Gastroesophageal sphincter (tissue), 4 donors: ENCODE data around the gene CWF19L1. TPM values are rescaled to one million over a fixed set of nuclear protein-coding genes. Genes with fewer than 3 reads are reported as not detected.
"Not testable (repeated sequence)": the region's sequence is repeated elsewhere in the genome, so short reads cannot be mapped to it uniquely, and the experiment has no call there.

ENCODE experiments used
- ATAC-seq: fragments of 150-250 bp; one replicate; pipeline ENCODE4 v1.9.1; 2016; ENCODE audit warnings: mild to moderate bottlenecking, moderate library complexity
- H3K27ac ChIP-seq, 4 donors: fragments of 200-600 bp; sonication (generic) in 3 of 4; 1 replicate in 3 of 4; 2 replicates in 1 of 4; pipeline ENCODE4 v1.5.1; 2016 to 2019
- H3K27me3 ChIP-seq: fragments of 200-600 bp; sonication (generic); one replicate; pipeline ENCODE4 v1.5.1; 2019
- H3K36me3 ChIP-seq, 2 donors: fragments of 200-600 bp; sonication (generic); one replicate each; pipeline ENCODE4 v1.5.1; 2019; ENCODE audit warnings: control low read depth in 1 of 2
- H3K4me1 ChIP-seq, 3 donors: fragments of 200-600 bp; sonication (generic); 1 replicate in 2 of 3; 2 replicates in 1 of 3; pipeline ENCODE4 v1.5.1; 2016 to 2019; ENCODE audit warnings: control low read depth in 2 of 3
- H3K4me3 ChIP-seq, 2 donors: fragments of 200-600 bp; sonication (generic); one replicate each; pipeline ENCODE4 v1.5.1; 2019; ENCODE audit warnings: mild to moderate bottlenecking in 1 of 2, moderate library complexity in 1 of 2
- H3K9me3 ChIP-seq, 3 donors: fragments of 200-600 bp; sonication (generic); one replicate each; pipeline ENCODE4 v1.5.1; 2017 to 2019; ENCODE audit warnings: control low read depth in 2 of 3
- CTCF ChIP-seq, 4 experiments: fragments of 200-600 bp in 2 of 4; fragments of 450-650 bp in 2 of 4; sonication (generic) in 1 of 4; IDR thresholded peaks; one replicate each; pipeline ENCODE4 v1.5.1; 2017 to 2019; ENCODE audit warnings: antibody characterized with exemption in 4 of 4, mild to moderate bottlenecking in 2 of 4, moderate library complexity in 2 of 4
- EP300 ChIP-seq: sonication (generic); formaldehyde crosslinking; IDR thresholded peaks from one replicate; pipeline ENCODE4 v1.6.1; 2017; ENCODE audit warnings: antibody characterized with exemption, mild to moderate bottlenecking
- POLR2A ChIP-seq, 2 donors: fragments of 450-650 bp; IDR thresholded peaks; one replicate each; pipeline ENCODE4 v1.6.1; 2017; ENCODE audit warnings: antibody characterized with exemption in 2 of 2, mild to moderate bottlenecking in 2 of 2, moderate library complexity in 1 of 2
- POLR2AphosphoS5 ChIP-seq: sonication (generic); formaldehyde crosslinking; IDR thresholded peaks from one replicate; pipeline ENCODE4 v1.6.1; 2017; ENCODE audit warnings: antibody characterized with exemption
- WGBS, 2 donors: methylation state at CpG; one replicate each; pipeline ENCODE4 v1.1.5; 2018; ENCODE audit warnings: low coverage in 1 of 2; 5-methylcytosine and 5-hydroxymethylcytosine counted together
- total RNA-seq, 4 donors: library from RNA; depleted of rRNA; stranded (reverse); fragments of >200 nt; gene quantifications; one replicate each; pipeline ENCODE4 v1.1.0, GENCODE V29; 2016

The CWF19L1 gene
- total RNA-seq, 4 donors from 2014 or later = 9.3 to 20.7 (median 15.8) TPM

GRCh38 chr10:100286051-100287033 is 18.9 kb upstream of the CWF19L1 start, which contains the start of gene BLOC1S2:
TSS of gene BLOC1S2 (minus strand) at chr10:100286680. CDS start at chr10:100286659, 21 bp downstream.
- Histone ChIP-seq H3K36me3 (peaks cover 0 to 16% of the 10 kb centered on the region in 2 donors), H3K4me3 (peak within 1 kb of the TSS; percentile 62 to 93), H3K4me1 (peaks cover 0 to 46% (median 8%) of the 10 kb centered on the region in 3 donors), H3K27ac (peak within 1 kb of the TSS; percentile 84 to 99 (median 96)), H3K27me3 (no peaks in the 10 kb centered on the region), H3K9me3 (no peaks in the 10 kb centered on the region)
- TF ChIP-seq POLR2AphosphoS5 (peak; percentile 79), EP300 (no peak), POLR2A (IDR thresholded peaks at IDR 0.05) (peak; percentile 80 to 88), CTCF (IDR thresholded peaks at IDR 0.05) (peak in 2 of 4 experiments; percentile 35 to 51)
- peak; percentile 97 for ATAC-seq
- WGBS, 2 donors = 0 to 5% methylated on average over 11 to 20 of the region's 63 CpGs

DNA sequence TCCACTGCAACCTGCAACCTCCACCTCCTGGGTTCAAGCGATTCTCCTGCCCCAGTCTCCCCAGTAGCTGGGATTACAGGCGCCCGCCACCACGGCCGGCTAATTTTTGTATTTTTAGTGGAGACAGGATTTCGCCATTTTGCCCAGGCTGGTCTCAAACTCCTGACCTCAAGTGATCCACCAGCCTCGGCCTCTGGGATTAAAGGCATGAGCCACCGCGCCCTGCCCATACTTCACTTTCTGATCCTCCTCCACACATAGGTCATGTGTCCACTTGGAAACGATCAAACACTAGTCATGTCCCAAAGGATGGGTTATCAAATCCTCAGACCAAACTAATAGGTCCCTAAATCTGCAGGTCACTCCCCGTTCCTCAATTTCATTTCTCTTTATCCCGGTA is 17.9 kb upstream of the CWF19L1 start:
- H3K36me3 ChIP-seq = peaks cover under 1 to 26% of the 10 kb centered on the region in 2 donors
- peak overlapping the region; percentile 84 to 99 (median 96) for H3K27ac ChIP-seq
- H3K9me3 ChIP-seq, ATAC-seq, H3K27me3 ChIP-seq: not testable (repeated sequence)
- peak overlapping the region in 1 of 2 donors; percentile 93 for H3K4me3 ChIP-seq
- peaks cover 0 to 46% (median 8%) of the 10 kb centered on the region in 3 donors for H3K4me1 ChIP-seq
- 60 to 79% methylated on average over 6 of the region's 12 CpGs for WGBS, 2 donors

GRCh38 chr10:100282907-100283306 is 15.5 kb upstream of the CWF19L1 start:
- Histone ChIP-seq H3K27ac (no peak overlapping the region), H3K9me3 (no peaks in the 10 kb centered on the region), H3K4me1 (peaks cover 0 to 46% (median 8%) of the 10 kb centered on the region in 3 donors), H3K27me3 (no peaks in the 10 kb centered on the region), H3K36me3 (peaks cover 7 to 44% of the 10 kb centered on the region in 2 donors), H3K4me3 (no peak overlapping the region)
- TF ChIP-seq POLR2AphosphoS5 (no peak), POLR2A (IDR thresholded peaks at IDR 0.05) (no peak), EP300 (no peak), CTCF (IDR thresholded peaks at IDR 0.05) (no peak)
- 92 to 95% methylated on average over 3 of the region's 3 CpGs for WGBS, 2 donors
- ATAC-seq = no peak

- not testable (repeated sequence) for H3K4me1 ChIP-seq, H3K27me3 ChIP-seq, ATAC-seq, H3K9me3 ChIP-seq, H3K4me3 ChIP-seq, H3K27ac ChIP-seq
- WGBS, 2 donors = no CpG with 5 or more reads among the region's 31 CpGs
- peaks cover 12 to 55% of the 10 kb centered on the region in 2 donors for H3K36me3 ChIP-seq
These were observed 9.5 kb upstream of the CWF19L1 start for GRCh38 chr10:100276971-100277370.

DNA sequence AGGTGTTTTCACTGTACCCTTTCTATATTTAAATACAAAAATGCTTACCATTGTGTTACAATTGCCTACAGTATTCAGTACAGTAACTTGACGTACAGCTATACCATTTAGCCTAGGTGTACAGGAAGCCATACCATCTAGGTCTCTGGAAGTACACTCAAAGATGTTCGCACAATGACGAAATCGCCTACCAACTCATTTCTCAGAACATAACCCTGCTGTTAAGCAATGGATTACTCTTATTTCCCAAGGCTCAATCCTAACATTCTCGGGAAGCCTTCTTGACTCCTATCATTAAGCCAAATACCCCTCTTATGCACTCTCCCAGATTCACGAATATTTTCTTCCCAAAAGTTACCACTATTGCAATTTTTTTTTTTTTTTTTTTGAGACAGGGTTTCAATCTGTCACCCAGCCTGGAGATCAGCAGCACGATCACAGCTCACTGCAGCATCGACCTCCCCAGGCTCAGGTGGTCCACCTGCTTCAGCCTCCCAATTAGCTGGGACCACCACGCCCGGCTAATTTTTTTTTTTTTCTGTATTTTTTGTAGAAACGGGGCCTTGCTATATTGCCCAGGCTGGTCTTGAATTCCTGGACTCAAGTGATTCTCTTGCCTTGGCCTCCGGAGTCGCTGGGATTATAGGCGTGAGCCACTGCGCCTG is 1.5 kb downstream of the CWF19L1 start:
- TF ChIP-seq EP300 (no peak), POLR2AphosphoS5 (no peak), POLR2A (IDR thresholded peaks at IDR 0.05) (no peak), CTCF (IDR thresholded peaks at IDR 0.05) (no peak)
- ATAC-seq = no peak
- H3K36me3 ChIP-seq = peaks cover 0 to 12% of the 10 kb centered on the region in 2 donors
- no peaks in the 10 kb centered on the region for H3K9me3 ChIP-seq
- H3K27me3 ChIP-seq = no peaks in the 10 kb centered on the region
- no peak overlapping the region for H3K27ac ChIP-seq
- 89 to 90% methylated on average over 14 to 15 of the region's 15 CpGs for WGBS, 2 donors
- peak overlapping the region in 1 of 2 donors; percentile 94 for H3K4me3 ChIP-seq
- peaks cover 0 to 27% (median 11%) of the 10 kb centered on the region in 3 donors for H3K4me1 ChIP-seq
